Neural progenitor cell (in vitro differentiated cells): ENCODE measurements around the gene LRRC18. TPM values are rescaled to one million over a fixed set of nuclear protein-coding genes. Genes with fewer than 3 reads are reported as not detected.

Experiments
- DNase-seq: peaks from one replicate; pipeline ENCODE4 v3.0.0-alpha.2; 2016; ENCODE audit warnings: low spot score
- H2AFZ ChIP-seq: fragments of 200-600 bp; sonication (generic); replicated peaks from 2 replicates; pipeline ENCODE4 v1.6.1; 2016; ENCODE audit warnings: antibody characterized with exemption
- H3F3A ChIP-seq: fragments of 200-600 bp; sonication (generic); 2 replicates; pipeline ENCODE4 v1.6.1; 2016; ENCODE audit warnings: antibody characterized with exemption, low read depth
- H3K27ac ChIP-seq: fragments of 200-600 bp; sonication (generic); 2 replicates; pipeline ENCODE4 v1.5.1; 2016; ENCODE audit warnings: mild to moderate bottlenecking
- H3K27me3 ChIP-seq: fragments of 200-600 bp; sonication (generic); 2 replicates; pipeline ENCODE4 v1.6.1; 2016; ENCODE audit warnings: mild to moderate bottlenecking, moderate library complexity
- H3K36me3 ChIP-seq: fragments of 200-600 bp; sonication (generic); 2 replicates; pipeline ENCODE4 v1.5.1; 2016
- H3K4me1 ChIP-seq: fragments of 200-600 bp; sonication (generic); 2 replicates; pipeline ENCODE4 v1.6.1; 2016; ENCODE audit warnings: mixed run types
- H3K4me2 ChIP-seq: fragments of 200-600 bp; sonication (generic); 2 replicates; pipeline ENCODE4 v1.6.1; 2016
- H3K4me3 ChIP-seq: fragments of 200-600 bp; sonication (generic); 2 replicates; pipeline ENCODE4 v1.5.1; 2016
- H3K79me2 ChIP-seq: fragments of 200-600 bp; sonication (generic); 2 replicates; pipeline ENCODE4 v1.6.1; 2016; ENCODE audit warnings: low read depth
- H3K9ac ChIP-seq: fragments of 200-600 bp; sonication (generic); 2 replicates; pipeline ENCODE4 v1.6.1; 2016
- H3K9me3 ChIP-seq: fragments of 200-600 bp; sonication (generic); 2 replicates; pipeline ENCODE4 v1.5.1; 2016; ENCODE audit warnings: low read depth
- H4K20me1 ChIP-seq: fragments of 200-600 bp; sonication (generic); 2 replicates; pipeline ENCODE4 v1.6.1; 2016; ENCODE audit warnings: low read depth
- H3K27ac Mint-ChIP-seq: 3 replicates; pipeline ENCODE4 v1.8.0; 2021; ENCODE audit warnings: mixed read lengths
- H3K27me3 Mint-ChIP-seq: 2 replicates; pipeline ENCODE4 v1.8.0; 2022; ENCODE audit warnings: low read depth, mild to moderate bottlenecking, inconsistent platforms, moderate library complexity, mixed read lengths; ENCODE audit not compliant: insufficient read depth
- H3K36me3 Mint-ChIP-seq: 3 replicates; pipeline ENCODE4 v1.8.0; 2021; ENCODE audit warnings: mixed read lengths
- H3K4me1 Mint-ChIP-seq: 3 replicates; pipeline ENCODE4 v1.8.0; 2021; ENCODE audit warnings: mixed read lengths
- H3K4me3 Mint-ChIP-seq: 3 replicates; pipeline ENCODE4 v1.8.0; 2021; ENCODE audit warnings: mild to moderate bottlenecking, moderate library complexity, mixed read lengths
- H3K9me3 Mint-ChIP-seq: 3 replicates; pipeline ENCODE4 v1.8.0; 2020; ENCODE audit warnings: mixed read lengths
- EZH2 ChIP-seq: fragments of 200-600 bp; sonication (generic); IDR thresholded peaks from 2 replicates; pipeline ENCODE4 v1.6.1; 2017; ENCODE audit warnings: antibody characterized with exemption, mild to moderate bottlenecking, moderate library complexity
- EZH2phosphoT487 ChIP-seq: fragments of 200-600 bp; sonication (generic); IDR thresholded peaks from 2 replicates; pipeline ENCODE4 v1.6.1; 2017; ENCODE audit warnings: antibody characterized with exemption
- total RNA-seq: library from RNA; depleted of rRNA; stranded (reverse); fragments of >200 nt; gene quantifications from 2 replicates; pipeline ENCODE4 v1.2.3, GENCODE V29; 2015; ENCODE audit warnings: low replicate concordance
- TF ChIP-seq, protein P1 (sequence below): fragments of 200-600 bp; sonication (generic); IDR thresholded peaks from 2 replicates; pipeline ENCODE4 v1.5.1; 2017; ENCODE audit warnings: antibody characterized with exemption, mild to moderate bottlenecking

Gene LRRC18
- total RNA-seq, 1 donor from 2014 or later: not detected

DNA sequence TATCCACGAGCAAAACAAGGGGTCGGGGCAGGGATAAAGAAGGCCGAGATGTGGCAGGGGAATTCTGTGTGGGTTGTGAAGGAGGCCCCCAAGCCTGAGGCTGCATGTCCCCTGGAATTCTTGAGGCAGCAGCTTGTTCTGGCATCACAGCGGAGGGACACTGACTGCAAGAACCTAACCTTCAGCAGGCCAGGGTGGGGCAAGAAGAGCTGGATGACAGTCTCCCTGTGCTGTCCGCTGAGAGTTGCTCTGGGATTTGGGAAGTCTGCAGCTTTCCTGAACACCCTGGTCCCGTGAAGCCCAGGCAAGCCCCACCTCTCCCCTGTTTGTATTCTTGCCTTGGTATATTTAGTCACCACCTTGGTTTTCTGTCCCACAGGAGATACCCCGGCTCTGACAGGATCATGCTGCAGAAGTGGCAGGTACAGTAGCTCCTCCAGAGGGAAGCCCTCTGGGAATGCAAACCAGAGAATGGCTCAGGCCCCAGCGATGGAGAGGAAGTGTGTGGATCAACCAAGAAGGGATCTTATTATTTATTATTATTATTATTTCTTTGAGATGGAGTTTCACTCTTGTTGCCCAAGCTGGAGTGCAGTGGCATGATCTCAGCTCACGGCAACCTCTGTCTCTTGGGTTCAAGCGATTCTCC is 1.9 kb upstream of the LRRC18 start:
- Histone ChIP-seq H2AFZ (no peak overlapping the region), H3K79me2 (no peaks in the 10 kb centered on the region), H3K27me3 (no peaks in the 10 kb centered on the region), H3K9me3 (no peaks in the 10 kb centered on the region), H3K27ac (no peak overlapping the region), H3K4me3 (no peak overlapping the region), H4K20me1 (no peaks in the 10 kb centered on the region), H3K4me1 (peaks cover 7% of the 10 kb centered on the region), H3K4me2 (no peak overlapping the region), H3K36me3 (no peaks in the 10 kb centered on the region), H3F3A (no peaks in the 10 kb centered on the region), H3K9ac (no peak overlapping the region)
- no peak for DNase-seq
- H3K27ac Mint-ChIP-seq: peak overlapping the region; percentile 87
- H3K27me3 Mint-ChIP-seq: peaks cover 11% of the 10 kb centered on the region
- no peak overlapping the region for H3K4me3 Mint-ChIP-seq
- no peaks in the 10 kb centered on the region for H3K9me3 Mint-ChIP-seq
- H3K4me1 Mint-ChIP-seq: peaks cover 13% of the 10 kb centered on the region
- TF ChIP-seq, protein P1, sequence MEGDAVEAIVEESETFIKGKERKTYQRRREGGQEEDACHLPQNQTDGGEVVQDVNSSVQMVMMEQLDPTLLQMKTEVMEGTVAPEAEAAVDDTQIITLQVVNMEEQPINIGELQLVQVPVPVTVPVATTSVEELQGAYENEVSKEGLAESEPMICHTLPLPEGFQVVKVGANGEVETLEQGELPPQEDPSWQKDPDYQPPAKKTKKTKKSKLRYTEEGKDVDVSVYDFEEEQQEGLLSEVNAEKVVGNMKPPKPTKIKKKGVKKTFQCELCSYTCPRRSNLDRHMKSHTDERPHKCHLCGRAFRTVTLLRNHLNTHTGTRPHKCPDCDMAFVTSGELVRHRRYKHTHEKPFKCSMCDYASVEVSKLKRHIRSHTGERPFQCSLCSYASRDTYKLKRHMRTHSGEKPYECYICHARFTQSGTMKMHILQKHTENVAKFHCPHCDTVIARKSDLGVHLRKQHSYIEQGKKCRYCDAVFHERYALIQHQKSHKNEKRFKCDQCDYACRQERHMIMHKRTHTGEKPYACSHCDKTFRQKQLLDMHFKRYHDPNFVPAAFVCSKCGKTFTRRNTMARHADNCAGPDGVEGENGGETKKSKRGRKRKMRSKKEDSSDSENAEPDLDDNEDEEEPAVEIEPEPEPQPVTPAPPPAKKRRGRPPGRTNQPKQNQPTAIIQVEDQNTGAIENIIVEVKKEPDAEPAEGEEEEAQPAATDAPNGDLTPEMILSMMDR: no peak
- no peak for TF ChIP-seq EZH2phosphoT487
- no peak for TF ChIP-seq EZH2
- no peaks in the 10 kb centered on the region for H3K36me3 Mint-ChIP-seq

DNA sequence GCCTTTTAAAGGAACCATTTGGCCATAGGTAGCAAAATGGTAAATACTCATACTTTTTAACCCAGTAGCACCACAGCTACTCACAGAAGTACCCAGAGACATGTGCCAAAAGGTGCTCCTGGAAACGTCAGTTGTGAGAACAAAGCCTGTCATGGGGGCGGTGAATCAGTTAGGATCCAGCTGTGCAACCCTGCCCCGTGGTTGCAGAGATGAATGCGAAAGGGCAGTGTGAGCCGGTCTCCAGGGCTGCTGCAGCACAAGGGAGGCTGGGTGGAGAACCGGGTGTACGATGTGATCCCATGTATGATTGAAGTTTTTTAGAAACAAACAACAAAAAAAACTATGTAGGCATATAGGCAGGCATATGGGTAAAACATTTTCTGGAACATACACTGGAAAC is 1.3 kb upstream of the LRRC18 start:
- Histone ChIP-seq H2AFZ (no peak overlapping the region), H3K4me1 (peaks cover 7% of the 10 kb centered on the region), H3K4me3 (no peak overlapping the region), H3K4me2 (no peak overlapping the region), H3K9ac (no peak overlapping the region), H3K27ac (no peak overlapping the region), H3K9me3 (no peaks in the 10 kb centered on the region), H3F3A (no peaks in the 10 kb centered on the region), H3K27me3 (no peaks in the 10 kb centered on the region), H3K36me3 (no peaks in the 10 kb centered on the region), H3K79me2 (no peaks in the 10 kb centered on the region), H4K20me1 (no peaks in the 10 kb centered on the region)
- Mint-ChIP-seq H3K4me1 (peaks cover 13% of the 10 kb centered on the region), H3K36me3 (no peaks in the 10 kb centered on the region), H3K4me3 (no peak overlapping the region), H3K9me3 (no peaks in the 10 kb centered on the region), H3K27ac (no peak overlapping the region), H3K27me3 (peaks cover 11% of the 10 kb centered on the region)
- DNase-seq: peak; percentile 34
- TF ChIP-seq EZH2phosphoT487: no peak

DNA sequence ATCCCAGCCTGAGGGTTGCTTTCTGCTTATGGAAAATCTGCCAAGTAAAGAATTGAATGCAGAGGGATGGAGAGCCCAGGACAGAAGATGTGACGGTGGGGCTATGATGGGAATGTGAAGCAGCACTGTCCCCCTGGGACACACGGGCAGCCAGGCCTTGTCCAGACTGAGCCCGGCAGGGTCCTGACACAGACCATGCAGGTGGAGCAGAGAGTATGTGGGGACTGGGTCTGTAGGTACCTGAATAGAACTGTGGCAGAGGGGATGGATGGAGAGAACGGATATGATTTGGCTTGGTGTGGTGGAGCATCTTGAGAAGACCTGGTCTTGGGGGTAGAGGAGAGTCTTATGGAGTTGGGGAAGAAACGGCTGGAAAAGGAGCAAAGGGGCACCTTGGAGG is 732 bp upstream of the LRRC18 start:
- Histone ChIP-seq H3K9me3 (no peaks in the 10 kb centered on the region), H3F3A (no peaks in the 10 kb centered on the region), H3K4me1 (peaks cover 11% of the 10 kb centered on the region), H4K20me1 (no peaks in the 10 kb centered on the region), H3K4me3 (no peak overlapping the region), H3K27ac (no peak overlapping the region), H3K27me3 (no peaks in the 10 kb centered on the region), H3K9ac (no peak overlapping the region), H2AFZ (no peak overlapping the region), H3K36me3 (no peaks in the 10 kb centered on the region), H3K79me2 (no peaks in the 10 kb centered on the region), H3K4me2 (no peak overlapping the region)
- H3K36me3 Mint-ChIP-seq: no peaks in the 10 kb centered on the region
- no peak overlapping the region for H3K4me3 Mint-ChIP-seq
- H3K9me3 Mint-ChIP-seq: no peaks in the 10 kb centered on the region
- DNase-seq: no peak
- TF ChIP-seq EZH2phosphoT487: no peak
- TF ChIP-seq EZH2: no peak
- TF ChIP-seq, protein P1: no peak
- peaks cover 17% of the 10 kb centered on the region for H3K4me1 Mint-ChIP-seq
- no peak overlapping the region for H3K27ac Mint-ChIP-seq
- peaks cover 11% of the 10 kb centered on the region for H3K27me3 Mint-ChIP-seq

DNA sequence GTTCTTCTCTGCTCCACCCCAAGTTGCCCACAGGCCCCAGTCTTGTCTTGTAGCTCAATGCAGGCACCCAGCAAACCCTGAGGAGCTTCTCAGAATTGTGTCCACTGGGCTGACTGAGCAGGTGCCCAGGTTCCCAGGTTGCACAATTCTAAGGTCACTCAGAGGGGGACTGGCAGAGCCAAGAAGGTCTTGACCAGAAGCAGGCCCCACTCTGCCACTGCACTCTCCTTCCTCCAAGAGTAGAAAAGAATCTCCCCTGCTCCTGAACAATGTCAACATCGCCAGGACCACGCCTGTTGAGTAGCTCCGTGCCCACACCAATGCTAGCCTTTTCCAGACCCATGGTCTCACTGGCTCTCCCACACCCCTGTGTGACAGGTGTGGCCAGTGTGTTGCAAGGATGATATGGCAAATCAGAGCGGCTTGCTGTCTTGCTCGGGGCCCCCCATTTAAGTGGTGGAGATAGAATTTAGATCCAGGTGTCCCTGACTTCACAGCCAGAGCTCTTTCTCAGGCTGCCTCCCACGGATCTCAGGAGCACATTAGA is 577 bp downstream of the LRRC18 start:
- no peak overlapping the region for H3K4me2 ChIP-seq

More for the DNA sequence above, 577 bp downstream of the LRRC18 start:
- Mint-ChIP-seq H3K9me3 (no peaks in the 10 kb centered on the region), H3K27me3 (peaks cover 14% of the 10 kb centered on the region), H3K36me3 (no peaks in the 10 kb centered on the region), H3K4me1 (peaks cover 30% of the 10 kb centered on the region), H3K27ac (no peak overlapping the region), H3K4me3 (no peak overlapping the region)
- Histone ChIP-seq H4K20me1 (no peaks in the 10 kb centered on the region), H3K4me1 (peaks cover 13% of the 10 kb centered on the region), H3F3A (no peaks in the 10 kb centered on the region), H3K27ac (no peak overlapping the region), H3K79me2 (no peaks in the 10 kb centered on the region), H3K4me3 (no peak overlapping the region), H3K36me3 (no peaks in the 10 kb centered on the region), H3K9me3 (no peaks in the 10 kb centered on the region), H2AFZ (no peak overlapping the region), H3K9ac (no peak overlapping the region), H3K27me3 (no peaks in the 10 kb centered on the region)
- DNase-seq: no peak
- TF ChIP-seq, protein P1: no peak
- TF ChIP-seq EZH2: no peak
- no peak for TF ChIP-seq EZH2phosphoT487
